Neuronal stem cell (in vitro differentiated cells): ENCODE results near the gene MPZL1.

ENCODE experiments used
- DNase-seq: peaks from one replicate; pipeline ENCODE4 v3.0.0-alpha.2; 2013; ENCODE audit warnings: low spot score
- H2AFZ ChIP-seq: one replicate; pipeline ENCODE4 v1.6.1; 2013; ENCODE audit warnings: mild to moderate bottlenecking, low read length, inconsistent platforms
- H2AK5ac ChIP-seq: 2 replicates; pipeline ENCODE4 v1.6.1; 2013; ENCODE audit warnings: low read depth, mild to moderate bottlenecking, inconsistent platforms, low read length, moderate library complexity, mixed read lengths
- H2BK120ac ChIP-seq: 2 replicates; pipeline ENCODE4 v1.6.1; 2013; ENCODE audit warnings: low read depth, mild to moderate bottlenecking, inconsistent platforms, low read length, moderate library complexity, mixed read lengths
- H2BK12ac ChIP-seq: one replicate; pipeline ENCODE4 v1.6.1; 2013; ENCODE audit warnings: low read length, inconsistent platforms
- H2BK15ac ChIP-seq: 2 replicates; pipeline ENCODE4 v1.6.1; 2013; ENCODE audit warnings: mild to moderate bottlenecking, low read length, inconsistent platforms, mixed read lengths
- H2BK5ac ChIP-seq: one replicate; pipeline ENCODE4 v1.6.1; 2013; ENCODE audit warnings: inconsistent platforms, mild to moderate bottlenecking, low read length, moderate library complexity
- H3K14ac ChIP-seq: one replicate; pipeline ENCODE4 v1.6.1; 2013; ENCODE audit warnings: low read length, inconsistent platforms
- H3K18ac ChIP-seq: 2 replicates; pipeline ENCODE4 v1.6.1; 2013; ENCODE audit warnings: low read length, inconsistent platforms
- H3K23ac ChIP-seq: 2 replicates; pipeline ENCODE4 v1.6.1; 2013; ENCODE audit warnings: low read depth, mild to moderate bottlenecking, mixed read lengths, low read length, inconsistent platforms; ENCODE audit not compliant: poor library complexity
- H3K27ac ChIP-seq: replicated peaks from 3 replicates; pipeline ENCODE4 v1.5.1; 2013; ENCODE audit warnings: low read length, inconsistent platforms
- H3K27me3 ChIP-seq, 3 experiments: 2 replicates each; pipeline ENCODE4 v1.6.1; 2013; ENCODE audit warnings: low read length in 3 of 3, mild to moderate bottlenecking in 2 of 3, inconsistent platforms in 1 of 3, low read depth in 1 of 3, mixed read lengths in 1 of 3, moderate library complexity in 1 of 3; ENCODE audit not compliant: control insufficient read depth in 3 of 3, insufficient read depth in 3 of 3
- H3K36me3 ChIP-seq, 2 donors: replicated peaks in 1 of 2; 2 replicates each; pipeline ENCODE4 v1.6.1; 2013; ENCODE audit warnings: low read length in 2 of 2; ENCODE audit not compliant: control insufficient read depth in 2 of 2, insufficient read depth in 2 of 2
- H3K4ac ChIP-seq: 2 replicates; pipeline ENCODE4 v1.6.1; 2013; ENCODE audit warnings: inconsistent platforms, mild to moderate bottlenecking, low read length, moderate library complexity
- H3K4me1 ChIP-seq, 2 donors: 1 replicate in 1 of 2; 2 replicates in 1 of 2; pipeline ENCODE4 v1.6.1; 2013; ENCODE audit warnings: low read length in 2 of 2, low read depth in 1 of 2; ENCODE audit not compliant: control insufficient read depth in 2 of 2, insufficient read depth in 1 of 2
- H3K4me2 ChIP-seq: one replicate; pipeline ENCODE4 v1.6.1; 2013; ENCODE audit warnings: mild to moderate bottlenecking, low read length, inconsistent platforms; ENCODE audit not compliant: insufficient read depth, poor library complexity, severe bottlenecking
- H3K4me3 ChIP-seq, 2 donors: 2 replicates each; pipeline ENCODE4 v1.5.1; 2013; ENCODE audit warnings: low read length in 2 of 2, mild to moderate bottlenecking in 2 of 2, inconsistent platforms in 1 of 2, moderate library complexity in 1 of 2
- H3K79me1 ChIP-seq: one replicate; pipeline ENCODE4 v1.6.1; 2013; ENCODE audit warnings: low read depth, mild to moderate bottlenecking, inconsistent platforms, low read length, moderate library complexity
- H3K9ac ChIP-seq: one replicate; pipeline ENCODE4 v1.6.1; 2013; ENCODE audit warnings: mild to moderate bottlenecking, low read depth, low read length, inconsistent platforms; ENCODE audit not compliant: poor library complexity
- H3K9me3 ChIP-seq, 2 donors: replicated peaks in 1 of 2; 2 replicates each; pipeline versions ENCODE3 to v1.6.1; 2013; ENCODE audit warnings: low read length in 2 of 2, mild to moderate bottlenecking in 2 of 2, inconsistent platforms in 1 of 2, low read depth in 1 of 2, mixed read lengths in 1 of 2, moderate library complexity in 1 of 2; ENCODE audit not compliant: control insufficient read depth in 2 of 2, insufficient read depth in 1 of 2
- H4K8ac ChIP-seq: one replicate; pipeline ENCODE4 v1.6.1; 2013; ENCODE audit warnings: low read depth, mild to moderate bottlenecking, inconsistent platforms, low read length, moderate library complexity
- H4K91ac ChIP-seq: one replicate; pipeline ENCODE4 v1.6.1; 2013; ENCODE audit warnings: low read length, low read depth, mild to moderate bottlenecking, inconsistent platforms; ENCODE audit not compliant: poor library complexity
- WGBS, 2 donors: extraction: QIAGEN DNeasy Blood & Tissue Kit; methylation state at CpG; one replicate each; pipeline ENCODE4 v1.1.7; 2013; ENCODE audit warnings: missing lambda C conversion rate in 2 of 2, mixed read lengths in 1 of 2; ENCODE audit not compliant: insufficient read length in 2 of 2, insufficient replicate concordance in 1 of 2; ENCODE audit errors: extremely low coverage in 2 of 2; 5-methylcytosine and 5-hydroxymethylcytosine counted together

Gene MPZL1

GRCh38 chr1:167833904-167834303 is 112.1 kb downstream of the MPZL1 start:
- no peak overlapping the region for H4K91ac ChIP-seq
- no peak overlapping the region for H4K8ac ChIP-seq
- no peaks in the 10 kb centered on the region for H3K4me1 ChIP-seq
- H3K4me2 ChIP-seq = no peak overlapping the region
- no peak overlapping the region for H3K4ac ChIP-seq
- no peak overlapping the region for H2BK12ac ChIP-seq
- peaks cover 0 to 6% (median 0%) of the 10 kb centered on the region in 3 experiments for H3K27me3 ChIP-seq
- H3K9me3 ChIP-seq = no peaks in the 10 kb centered on the region
- H3K4me3 ChIP-seq = no peak overlapping the region
- H2AFZ ChIP-seq = no peak overlapping the region
- H3K18ac ChIP-seq = no peak overlapping the region
- H2BK15ac ChIP-seq = no peak overlapping the region
- H3K36me3 ChIP-seq = no peaks in the 10 kb centered on the region
- H3K9ac ChIP-seq = no peak overlapping the region
- H2BK5ac ChIP-seq = no peak overlapping the region
- no peaks in the 10 kb centered on the region for H3K79me1 ChIP-seq
- no peak for DNase-seq
- no peak overlapping the region for H3K27ac ChIP-seq
- no peak overlapping the region for H2BK120ac ChIP-seq
- no peak overlapping the region for H2AK5ac ChIP-seq
- no peak overlapping the region for H3K14ac ChIP-seq
- H3K23ac ChIP-seq = no peak overlapping the region

- DNase-seq = no peak
- Histone ChIP-seq H3K27me3 (peaks cover 0 to 6% (median 0%) of the 10 kb centered on the region in 3 experiments), H3K14ac (no peak overlapping the region), H2BK15ac (no peak overlapping the region), H3K9ac (no peak overlapping the region), H3K23ac (no peak overlapping the region), H4K91ac (no peak overlapping the region), H3K4me3 (no peak overlapping the region), H2BK5ac (no peak overlapping the region), H3K27ac (no peak overlapping the region), H2BK120ac (no peak overlapping the region), H3K79me1 (no peaks in the 10 kb centered on the region), H3K18ac (no peak overlapping the region), H3K4ac (no peak overlapping the region), H2AK5ac (no peak overlapping the region), H3K4me1 (no peaks in the 10 kb centered on the region), H3K36me3 (no peaks in the 10 kb centered on the region), H2AFZ (no peak overlapping the region), H4K8ac (no peak overlapping the region), H3K9me3 (no peaks in the 10 kb centered on the region), H2BK12ac (no peak overlapping the region), H3K4me2 (no peak overlapping the region)
- WGBS, 2 donors = no CpG with 5 or more reads among the region's 4 CpGs
Measured at GRCh38 chr1:167836197-167836596, 114.4 kb downstream of the MPZL1 start.

- Histone ChIP-seq H2BK5ac (no peak overlapping the region), H2BK120ac (no peak overlapping the region), H2BK12ac (no peak overlapping the region), H3K9me3 (no peaks in the 10 kb centered on the region), H2BK15ac (no peak overlapping the region), H3K79me1 (no peaks in the 10 kb centered on the region), H2AK5ac (no peak overlapping the region), H3K27me3 (peaks cover 0 to 6% (median 0%) of the 10 kb centered on the region in 3 experiments), H3K4ac (no peak overlapping the region), H4K8ac (no peak overlapping the region), H3K18ac (no peak overlapping the region), H3K23ac (no peak overlapping the region), H3K4me3 (no peak overlapping the region), H4K91ac (no peak overlapping the region), H3K36me3 (no peaks in the 10 kb centered on the region), H2AFZ (no peak overlapping the region), H3K14ac (no peak overlapping the region), H3K9ac (no peak overlapping the region), H3K4me1 (no peaks in the 10 kb centered on the region), H3K4me2 (no peak overlapping the region), H3K27ac (no peak overlapping the region)
- no CpG with 5 or more reads among the region's 2 CpGs for WGBS, 2 donors
- DNase-seq = no peak
Measured at GRCh38 chr1:167837326-167837725, 115.5 kb downstream of the MPZL1 start.

- no peak overlapping the region for H2BK120ac ChIP-seq
- H2AK5ac ChIP-seq = no peak overlapping the region
- H4K91ac ChIP-seq = no peak overlapping the region
- H2AFZ ChIP-seq = no peak overlapping the region
- peaks cover 0 to 6% (median 0%) of the 10 kb centered on the region in 3 experiments for H3K27me3 ChIP-seq
- H3K23ac ChIP-seq = no peak overlapping the region
- H3K4me2 ChIP-seq = no peak overlapping the region
- no peak overlapping the region for H3K9ac ChIP-seq
- H4K8ac ChIP-seq = no peak overlapping the region
- no peak for DNase-seq
- no peaks in the 10 kb centered on the region for H3K79me1 ChIP-seq
- no peaks in the 10 kb centered on the region for H3K4me1 ChIP-seq
- no peak overlapping the region for H2BK12ac ChIP-seq
- H3K27ac ChIP-seq = no peak overlapping the region
- H3K14ac ChIP-seq = no peak overlapping the region
- no peak overlapping the region for H2BK15ac ChIP-seq
- no peaks in the 10 kb centered on the region for H3K9me3 ChIP-seq
- no peak overlapping the region for H3K18ac ChIP-seq
- H3K4me3 ChIP-seq = no peak overlapping the region
- H3K36me3 ChIP-seq = no peaks in the 10 kb centered on the region
- no peak overlapping the region for H3K4ac ChIP-seq
- no CpG with 5 or more reads among the region's 2 CpGs for WGBS, 2 donors
- H2BK5ac ChIP-seq = no peak overlapping the region
Measured at GRCh38 chr1:167839009-167839408, 117.2 kb downstream of the MPZL1 start.
